ENCODE measurements around the gene MPRIP.

DNA sequence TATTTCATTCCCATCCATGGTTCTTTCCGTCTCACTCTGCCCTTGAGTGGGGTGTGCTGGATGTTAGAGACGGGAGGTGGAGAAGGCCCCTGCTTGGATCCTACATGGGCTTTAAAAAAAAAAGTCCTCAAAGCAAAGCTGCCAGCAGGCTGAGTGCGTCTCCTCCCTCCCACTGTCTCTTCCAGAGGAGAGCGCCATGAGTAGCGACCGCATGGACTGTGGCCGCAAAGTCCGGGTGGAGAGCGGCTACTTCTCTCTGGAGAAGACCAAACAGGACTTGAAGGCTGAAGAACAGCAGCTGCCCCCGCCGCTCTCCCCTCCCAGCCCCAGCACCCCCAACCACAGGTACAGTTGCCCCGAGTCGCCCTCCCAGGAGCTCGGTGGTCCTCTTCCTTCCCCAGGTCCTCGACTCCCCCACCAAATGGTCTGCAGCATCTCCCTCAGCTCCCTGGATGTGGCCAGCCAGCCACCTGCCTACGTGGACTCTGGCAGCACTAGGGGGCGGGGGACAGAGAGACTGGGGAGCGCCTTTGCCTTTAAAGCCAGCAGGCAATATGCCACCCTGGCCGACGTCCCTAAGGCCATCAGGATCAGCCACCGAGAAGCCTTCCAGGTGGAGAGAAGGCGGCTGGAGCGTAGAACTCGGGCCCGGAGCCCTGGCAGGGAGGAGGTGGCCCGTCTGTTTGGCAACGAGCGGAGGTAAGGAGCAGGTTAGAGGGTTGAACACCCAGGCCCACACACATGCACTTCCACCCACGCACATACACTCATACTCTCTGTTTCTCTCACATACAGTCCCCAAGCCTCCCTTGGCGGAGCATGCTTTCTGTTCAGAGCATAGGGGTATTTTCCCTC is 95.7 kb downstream of the MPRIP start:
- TF ChIP-seq, protein P1, sequence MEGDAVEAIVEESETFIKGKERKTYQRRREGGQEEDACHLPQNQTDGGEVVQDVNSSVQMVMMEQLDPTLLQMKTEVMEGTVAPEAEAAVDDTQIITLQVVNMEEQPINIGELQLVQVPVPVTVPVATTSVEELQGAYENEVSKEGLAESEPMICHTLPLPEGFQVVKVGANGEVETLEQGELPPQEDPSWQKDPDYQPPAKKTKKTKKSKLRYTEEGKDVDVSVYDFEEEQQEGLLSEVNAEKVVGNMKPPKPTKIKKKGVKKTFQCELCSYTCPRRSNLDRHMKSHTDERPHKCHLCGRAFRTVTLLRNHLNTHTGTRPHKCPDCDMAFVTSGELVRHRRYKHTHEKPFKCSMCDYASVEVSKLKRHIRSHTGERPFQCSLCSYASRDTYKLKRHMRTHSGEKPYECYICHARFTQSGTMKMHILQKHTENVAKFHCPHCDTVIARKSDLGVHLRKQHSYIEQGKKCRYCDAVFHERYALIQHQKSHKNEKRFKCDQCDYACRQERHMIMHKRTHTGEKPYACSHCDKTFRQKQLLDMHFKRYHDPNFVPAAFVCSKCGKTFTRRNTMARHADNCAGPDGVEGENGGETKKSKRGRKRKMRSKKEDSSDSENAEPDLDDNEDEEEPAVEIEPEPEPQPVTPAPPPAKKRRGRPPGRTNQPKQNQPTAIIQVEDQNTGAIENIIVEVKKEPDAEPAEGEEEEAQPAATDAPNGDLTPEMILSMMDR (IDR thresholded peaks at IDR 0.05): no peak
- no peak for TF ChIP-seq POLR2A (IDR thresholded peaks at IDR 0.05)
- no peak for TF ChIP-seq POLR2AphosphoS5 (IDR thresholded peaks at IDR 0.05)
